Measurements from ENCODE around the gene ECHS1.

- TF ChIP-seq, protein P1, sequence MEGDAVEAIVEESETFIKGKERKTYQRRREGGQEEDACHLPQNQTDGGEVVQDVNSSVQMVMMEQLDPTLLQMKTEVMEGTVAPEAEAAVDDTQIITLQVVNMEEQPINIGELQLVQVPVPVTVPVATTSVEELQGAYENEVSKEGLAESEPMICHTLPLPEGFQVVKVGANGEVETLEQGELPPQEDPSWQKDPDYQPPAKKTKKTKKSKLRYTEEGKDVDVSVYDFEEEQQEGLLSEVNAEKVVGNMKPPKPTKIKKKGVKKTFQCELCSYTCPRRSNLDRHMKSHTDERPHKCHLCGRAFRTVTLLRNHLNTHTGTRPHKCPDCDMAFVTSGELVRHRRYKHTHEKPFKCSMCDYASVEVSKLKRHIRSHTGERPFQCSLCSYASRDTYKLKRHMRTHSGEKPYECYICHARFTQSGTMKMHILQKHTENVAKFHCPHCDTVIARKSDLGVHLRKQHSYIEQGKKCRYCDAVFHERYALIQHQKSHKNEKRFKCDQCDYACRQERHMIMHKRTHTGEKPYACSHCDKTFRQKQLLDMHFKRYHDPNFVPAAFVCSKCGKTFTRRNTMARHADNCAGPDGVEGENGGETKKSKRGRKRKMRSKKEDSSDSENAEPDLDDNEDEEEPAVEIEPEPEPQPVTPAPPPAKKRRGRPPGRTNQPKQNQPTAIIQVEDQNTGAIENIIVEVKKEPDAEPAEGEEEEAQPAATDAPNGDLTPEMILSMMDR (conservative IDR thresholded peaks at IDR 0.05; ENCODE audit: low read depth in 2 of 2) = no peak
- TF ChIP-seq, protein P2, sequence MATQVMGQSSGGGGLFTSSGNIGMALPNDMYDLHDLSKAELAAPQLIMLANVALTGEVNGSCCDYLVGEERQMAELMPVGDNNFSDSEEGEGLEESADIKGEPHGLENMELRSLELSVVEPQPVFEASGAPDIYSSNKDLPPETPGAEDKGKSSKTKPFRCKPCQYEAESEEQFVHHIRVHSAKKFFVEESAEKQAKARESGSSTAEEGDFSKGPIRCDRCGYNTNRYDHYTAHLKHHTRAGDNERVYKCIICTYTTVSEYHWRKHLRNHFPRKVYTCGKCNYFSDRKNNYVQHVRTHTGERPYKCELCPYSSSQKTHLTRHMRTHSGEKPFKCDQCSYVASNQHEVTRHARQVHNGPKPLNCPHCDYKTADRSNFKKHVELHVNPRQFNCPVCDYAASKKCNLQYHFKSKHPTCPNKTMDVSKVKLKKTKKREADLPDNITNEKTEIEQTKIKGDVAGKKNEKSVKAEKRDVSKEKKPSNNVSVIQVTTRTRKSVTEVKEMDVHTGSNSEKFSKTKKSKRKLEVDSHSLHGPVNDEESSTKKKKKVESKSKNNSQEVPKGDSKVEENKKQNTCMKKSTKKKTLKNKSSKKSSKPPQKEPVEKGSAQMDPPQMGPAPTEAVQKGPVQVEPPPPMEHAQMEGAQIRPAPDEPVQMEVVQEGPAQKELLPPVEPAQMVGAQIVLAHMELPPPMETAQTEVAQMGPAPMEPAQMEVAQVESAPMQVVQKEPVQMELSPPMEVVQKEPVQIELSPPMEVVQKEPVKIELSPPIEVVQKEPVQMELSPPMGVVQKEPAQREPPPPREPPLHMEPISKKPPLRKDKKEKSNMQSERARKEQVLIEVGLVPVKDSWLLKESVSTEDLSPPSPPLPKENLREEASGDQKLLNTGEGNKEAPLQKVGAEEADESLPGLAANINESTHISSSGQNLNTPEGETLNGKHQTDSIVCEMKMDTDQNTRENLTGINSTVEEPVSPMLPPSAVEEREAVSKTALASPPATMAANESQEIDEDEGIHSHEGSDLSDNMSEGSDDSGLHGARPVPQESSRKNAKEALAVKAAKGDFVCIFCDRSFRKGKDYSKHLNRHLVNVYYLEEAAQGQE (IDR thresholded peaks at IDR 0.05; ENCODE audit: unreplicated experiment) = no peak
- no peak for TF ChIP-seq EZH2 (IDR thresholded peaks at IDR 0.05; ENCODE audit: low read depth, unreplicated experiment)
- no peak for TF ChIP-seq POLR2AphosphoS5 (IDR thresholded peaks at IDR 0.05; ENCODE audit: low read depth)
- TF ChIP-seq EZH2phosphoT487 (IDR thresholded peaks at IDR 0.05; ENCODE audit: unreplicated experiment) = no peak
- TF ChIP-seq NANOG (IDR thresholded peaks at IDR 0.05; ENCODE audit: borderline replicate concordance) = no peak
- no peak for TF ChIP-seq ZNF462 (CRISPR knock-in tag; IDR thresholded peaks at IDR 0.05)
- no peak for TF ChIP-seq CREB1 (CRISPR knock-in tag; IDR thresholded peaks at IDR 0.05; ENCODE audit: low read depth)
- no peak for TF ChIP-seq JUNB (IDR thresholded peaks at IDR 0.05; ENCODE audit: unreplicated experiment)
- no peak for TF ChIP-seq ETS1 (IDR thresholded peaks at IDR 0.05)
- TF ChIP-seq ZNF114 (CRISPR knock-in tag; IDR thresholded peaks at IDR 0.05) = no peak
- no peak for TF ChIP-seq ZNF331 (CRISPR knock-in tag; IDR thresholded peaks at IDR 0.05; ENCODE audit: low read depth)
These were observed 10.4 kb upstream of the ECHS1 start for GRCh38 chr10:133383551-133383950.

Data from GM23338 (cell line).